Lower leg skin (tissue), 3 donors: ENCODE data around the gene GIPC3.

Source experiments
- CTCF ChIP-seq, 3 donors: fragments of 450-650 bp; IDR thresholded peaks; one replicate each; pipeline ENCODE4 v1.5.1; 2016; ENCODE audit warnings: antibody characterized with exemption in 3 of 3, mild to moderate bottlenecking in 3 of 3, moderate library complexity in 2 of 3
- POLR2A ChIP-seq, 2 donors: fragments of 450-650 bp; IDR thresholded peaks; one replicate each; pipeline ENCODE4 v1.6.1; 2016 to 2017; ENCODE audit warnings: antibody characterized with exemption in 2 of 2, mild to moderate bottlenecking in 1 of 2, moderate library complexity in 1 of 2

- no peak for TF ChIP-seq POLR2A (IDR thresholded peaks at IDR 0.05)
- no peak for TF ChIP-seq CTCF (IDR thresholded peaks at IDR 0.05)
Observed at GRCh38 chr19:3631053-3631861, 46.0 kb downstream of the GIPC3 start.
